Occipital lobe (tissue), 2 donors: ENCODE data around the gene SLC46A1. TPM values are rescaled to one million over a fixed set of nuclear protein-coding genes. Genes with fewer than 3 reads are reported as not detected.

Experiments
- DNase-seq: peaks from one replicate; lab custom pipeline; 2025; lab: John Stamatoyannopoulos, UW
- total RNA-seq: library from RNA; depleted of rRNA; stranded (reverse); fragments of >200 nt; gene quantifications from one replicate; pipeline ENCODE4 v1.2.3, GENCODE V29; 2014

Gene SLC46A1
- total RNA-seq, 1 donor from 2014 or later, result 21.1 TPM

- no peak for DNase-seq
Observed at GRCh38 chr17:28404461-28404811, 1.6 kb downstream of the SLC46A1 start.

GRCh38 chr17:28404007-28404406 lies 2.0 kb downstream of the SLC46A1 start:
- no peak for DNase-seq

GRCh38 chr17:28402844-28403243 lies 3.2 kb downstream of the SLC46A1 start:
- no peak for DNase-seq

GRCh38 chr17:28402224-28402630 lies 3.8 kb downstream of the SLC46A1 start:
- no peak for DNase-seq

- DNase-seq, result no peak
Observed at GRCh38 chr17:28399808-28400207, 6.2 kb downstream of the SLC46A1 start.

GRCh38 chr17:28398280-28398981 lies 7.6 kb downstream of the SLC46A1 start:
- no peak for DNase-seq

GRCh38 chr17:28397687-28398279 lies 8.2 kb downstream of the SLC46A1 start:
- no peak for DNase-seq

- DNase-seq, result no peak
Observed at GRCh38 chr17:28397275-28397674, 8.7 kb downstream of the SLC46A1 start.

- DNase-seq, result no peak
Observed at GRCh38 chr17:28396635-28397239, 9.3 kb downstream of the SLC46A1 start.

GRCh38 chr17:28395968-28396367 lies 10.0 kb downstream of the SLC46A1 start:
- no peak for DNase-seq

GRCh38 chr17:28395426-28395825 lies 10.6 kb downstream of the SLC46A1 start:
- no peak for DNase-seq

- no peak for DNase-seq
Observed at GRCh38 chr17:28394337-28395116, 11.5 kb downstream of the SLC46A1 start.

GRCh38 chr17:28392491-28392890 lies 13.5 kb downstream of the SLC46A1 start:
- DNase-seq, result no peak

GRCh38 chr17:28391401-28391800 lies 14.6 kb downstream of the SLC46A1 start:
- no peak for DNase-seq

GRCh38 chr17:28390984-28391383 lies 15.0 kb downstream of the SLC46A1 start:
- no peak for DNase-seq

GRCh38 chr17:28390563-28390962 lies 15.4 kb downstream of the SLC46A1 start:
- DNase-seq, result no peak

GRCh38 chr17:28390141-28390540 lies 15.9 kb downstream of the SLC46A1 start:
- no peak for DNase-seq

GRCh38 chr17:28388106-28388505 lies 17.9 kb downstream of the SLC46A1 start:
- DNase-seq, result no peak

GRCh38 chr17:28386391-28386790 lies 19.6 kb downstream of the SLC46A1 start:
- no peak for DNase-seq

GRCh38 chr17:28385406-28385805 lies 20.6 kb downstream of the SLC46A1 start:
- no peak for DNase-seq

GRCh38 chr17:28385037-28385400 lies 21.0 kb downstream of the SLC46A1 start:
- DNase-seq, result no peak

GRCh38 chr17:28384281-28385036 lies 21.6 kb downstream of the SLC46A1 start:
- no peak for DNase-seq
